ENCODE results near the gene SORBS2.

Gene SORBS2

DNA sequence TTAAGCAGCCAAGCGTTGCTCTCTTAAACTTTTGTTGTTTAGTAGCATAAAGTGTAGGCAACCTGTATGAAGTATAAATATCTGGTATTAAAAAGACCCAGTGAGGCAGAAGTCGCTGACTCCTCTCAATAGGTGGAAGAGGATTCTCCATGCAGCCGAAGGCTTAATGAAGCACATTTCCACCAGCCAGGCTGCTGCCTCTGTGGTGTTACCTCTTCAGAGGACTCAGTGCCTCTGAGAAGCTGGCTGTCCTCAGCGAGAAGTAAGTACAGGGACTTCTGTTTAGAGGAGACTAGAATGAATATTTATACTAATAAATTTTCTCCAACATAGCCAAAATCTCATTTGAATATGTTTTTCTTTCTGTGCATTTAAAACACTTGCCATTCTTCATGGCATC is 6.0 kb downstream of the SORBS2 start:
- in situ Hi-C loops (cut with HindIII; ENCODE audit: low sequenced_read_pairs), result no loop called here
- DNase-seq (ENCODE audit: low read depth), result no peak
- no peak overlapping the region for H3K4me3 ChIP-seq (ENCODE audit: low read depth, low read length)
- TF ChIP-seq CTCF (IDR thresholded peaks at IDR 0.05; ENCODE audit: low read depth, low read length, missing control alignments), result no peak

GRCh38 chr4:185805262-185805802 is 6.7 kb downstream of the SORBS2 start:
- in situ Hi-C loops (cut with HindIII; ENCODE audit: low sequenced_read_pairs), result no loop called here
- H3K4me3 ChIP-seq (ENCODE audit: low read depth, low read length), result no peak overlapping the region
- no peak for DNase-seq (ENCODE audit: low read depth)
- TF ChIP-seq CTCF (IDR thresholded peaks at IDR 0.05; ENCODE audit: low read depth, low read length, missing control alignments), result no peak

GRCh38 chr4:185803022-185803421 is 9.0 kb downstream of the SORBS2 start:
- no peak for TF ChIP-seq CTCF (IDR thresholded peaks at IDR 0.05; ENCODE audit: low read depth, low read length, missing control alignments)
- in situ Hi-C loops (cut with HindIII; ENCODE audit: low sequenced_read_pairs), result no loop called here
- no peak for DNase-seq (ENCODE audit: low read depth)
- no peak overlapping the region for H3K4me3 ChIP-seq (ENCODE audit: low read depth, low read length)

GRCh38 chr4:185801471-185801870 is 10.5 kb downstream of the SORBS2 start:
- no peak overlapping the region for H3K4me3 ChIP-seq (ENCODE audit: low read depth, low read length)
- in situ Hi-C loops (cut with HindIII; ENCODE audit: low sequenced_read_pairs), result no loop called here
- TF ChIP-seq CTCF (IDR thresholded peaks at IDR 0.05; ENCODE audit: low read depth, low read length, missing control alignments), result no peak
- no peak for DNase-seq (ENCODE audit: low read depth)

DNA sequence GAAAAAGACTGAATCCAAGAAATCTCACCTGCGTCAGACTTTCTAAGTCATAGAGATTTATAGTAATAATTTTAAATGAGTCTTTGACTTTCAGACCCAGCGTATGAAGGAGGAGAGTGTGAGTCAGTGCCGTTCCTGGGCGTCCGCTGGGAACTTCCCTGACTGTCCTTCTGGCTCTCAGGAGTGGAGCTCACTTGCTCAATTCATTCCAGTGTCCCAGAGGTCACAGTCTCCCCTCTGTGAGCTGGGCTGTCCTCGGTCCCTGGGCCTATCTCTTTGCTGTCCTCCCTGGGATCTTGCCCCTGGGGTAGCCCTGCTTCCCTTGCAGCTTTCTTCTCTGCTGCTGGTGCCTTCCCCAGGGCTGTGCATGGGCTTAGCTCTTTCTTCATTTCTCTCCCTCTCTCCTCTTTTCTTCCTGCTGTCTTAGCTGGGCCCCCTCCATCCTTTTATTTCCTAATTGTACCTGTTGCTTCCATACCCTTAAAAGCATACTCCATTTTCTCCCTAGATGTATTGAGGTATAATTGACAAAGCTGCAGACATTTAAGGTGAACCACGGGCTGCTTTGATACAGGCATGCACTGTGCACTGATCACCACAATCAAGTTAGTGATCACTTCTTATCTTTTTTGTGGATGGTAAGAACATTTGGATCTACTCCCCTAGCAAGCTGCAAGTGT is 11.6 kb downstream of the SORBS2 start:
- no peak overlapping the region for H3K4me3 ChIP-seq (ENCODE audit: low read depth, low read length)
- in situ Hi-C loops (cut with HindIII; ENCODE audit: low sequenced_read_pairs), result no loop called here
- DNase-seq (ENCODE audit: low read depth), result no peak
- TF ChIP-seq CTCF (IDR thresholded peaks at IDR 0.05; ENCODE audit: low read depth, low read length, missing control alignments), result no peak

DNA sequence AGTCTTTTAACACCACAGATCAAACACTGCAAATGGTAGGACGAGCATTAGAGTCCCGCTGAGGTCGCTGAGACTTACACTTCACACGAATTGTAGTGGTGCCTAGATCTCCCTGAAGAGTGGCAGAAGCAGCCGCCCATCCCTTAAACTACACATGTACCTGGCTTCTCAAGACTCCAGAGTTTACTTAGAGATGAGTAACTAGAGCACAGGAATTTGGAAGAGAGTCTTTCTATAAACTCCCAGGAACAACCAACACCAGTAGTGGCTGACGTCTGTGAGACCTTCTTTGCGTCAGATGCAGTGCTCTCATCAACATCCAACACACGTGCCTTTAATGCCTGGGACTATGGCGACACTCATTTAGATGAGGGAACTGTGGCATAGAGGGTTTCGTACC is 12.6 kb downstream of the SORBS2 start:
- no peak for DNase-seq (ENCODE audit: low read depth)
- in situ Hi-C loops (cut with HindIII; ENCODE audit: low sequenced_read_pairs), result no loop called here
- no peak overlapping the region for H3K4me3 ChIP-seq (ENCODE audit: low read depth, low read length)
- TF ChIP-seq CTCF (IDR thresholded peaks at IDR 0.05; ENCODE audit: low read depth, low read length, missing control alignments), result no peak

Measured in astrocyte of the cerebellum (primary cell).